ENCODE results near the gene TEKT2. TPM values are rescaled to one million over a fixed set of nuclear protein-coding genes. Genes with fewer than 3 reads are reported as not detected.

The TEKT2 gene
- total RNA-seq, 1 experiment from 2014 or later: not detected

GRCh38 chr1:36128126-36128904 lies 44.4 kb downstream of the TEKT2 start:
- H3K4me3 ChIP-seq (ENCODE audit: low read length): no peak overlapping the region
- no peak overlapping the region for H3K27ac ChIP-seq (ENCODE audit: low read length)
- DNase-seq: no peak
- ChIA-PET POLR2A (ENCODE audit: unreplicated experiment) (interaction anchor here (0.6 kb wide), 1 partner anchor 14 kb away, joined by 3 read pairs; no protein-coding TSS in a partner anchor), CTCF (no interaction called here)
- peaks cover 9% of the 10 kb centered on the region; the same call in 1 of the 2 replicates for H3K27me3 ChIP-seq (ENCODE audit: low read length)
- H4K20me1 ChIP-seq (ENCODE audit: low read length): no peaks in the 10 kb centered on the region
- no peaks in the 10 kb centered on the region for H3K9me2 ChIP-seq (replicated peaks; ENCODE audit: low read length)
- H3K9me3 ChIP-seq (ENCODE audit: low read length): no peaks in the 10 kb centered on the region
- no peak overlapping the region for H3K9ac ChIP-seq (ENCODE audit: low read length)
- H3K36me3 ChIP-seq (ENCODE audit: low read depth, low read length): no peaks in the 10 kb centered on the region
- intact Hi-C loops (cut with micrococcal nuclease): no loop called here
- no peaks in the 10 kb centered on the region for H3F3A ChIP-seq (ENCODE audit: low read length, unreplicated experiment)
- no TSS peak for BruUV-seq (replicated peaks)
- no peak overlapping the region for H3K4me2 ChIP-seq (ENCODE audit: low read length)
- no peak for TF ChIP-seq EZH2phosphoT487 (IDR thresholded peaks at IDR 0.05; ENCODE audit: borderline replicate concordance, low read length)
- no peak for TF ChIP-seq EZH2 (IDR thresholded peaks at IDR 0.05; ENCODE audit: low read length, unreplicated experiment)
- no peak for TF ChIP-seq CTCF (conservative IDR thresholded peaks at IDR 0.05; ENCODE audit: low read depth, low read length)
- H2AFZ ChIP-seq (ENCODE audit: low read length): no peak overlapping the region
- ATAC-seq: no peak
- no peaks in the 10 kb centered on the region for H3K79me2 ChIP-seq (ENCODE audit: low read length)
- peaks cover 4% of the 10 kb centered on the region for H3K4me1 ChIP-seq (ENCODE audit: insufficient read depth, low read length)

- Histone ChIP-seq H4K20me1 (ENCODE audit: low read length) (no peaks in the 10 kb centered on the region), H3K79me2 (ENCODE audit: low read length) (no peaks in the 10 kb centered on the region), H3K9ac (ENCODE audit: low read length) (no peak overlapping the region), H3K4me1 (ENCODE audit: insufficient read depth, low read length) (peaks cover 9% of the 10 kb centered on the region), H3K27me3 (ENCODE audit: low read length) (peaks cover 9% of the 10 kb centered on the region; the same call in 1 of the 2 replicates), H3K4me2 (ENCODE audit: low read length) (no peak overlapping the region), H3K9me2 (replicated peaks; ENCODE audit: low read length) (no peaks in the 10 kb centered on the region), H3K9me3 (ENCODE audit: low read length) (no peaks in the 10 kb centered on the region), H3K4me3 (ENCODE audit: low read length) (no peak overlapping the region), H3K27ac (ENCODE audit: low read length) (no peak overlapping the region), H3F3A (ENCODE audit: low read length, unreplicated experiment) (no peaks in the 10 kb centered on the region), H2AFZ (ENCODE audit: low read length) (no peak overlapping the region), H3K36me3 (ENCODE audit: low read depth, low read length) (no peaks in the 10 kb centered on the region)
- ChIA-PET POLR2A (ENCODE audit: unreplicated experiment) (no interaction called here), CTCF (no interaction called here)
- intact Hi-C loops (cut with micrococcal nuclease): no loop called here
- BruUV-seq (replicated peaks): no TSS peak
- no peak for ATAC-seq
- DNase-seq: no peak
- TF ChIP-seq EZH2 (IDR thresholded peaks at IDR 0.05; ENCODE audit: low read length, unreplicated experiment) (no peak), EZH2phosphoT487 (IDR thresholded peaks at IDR 0.05; ENCODE audit: borderline replicate concordance, low read length) (no peak), CTCF (conservative IDR thresholded peaks at IDR 0.05; ENCODE audit: low read depth, low read length) (no peak)
Observed at GRCh38 chr1:36128905-36129206, 45.0 kb downstream of the TEKT2 start.

GRCh38 chr1:36132029-36132428 lies 48.1 kb downstream of the TEKT2 start:
- Histone ChIP-seq H3K4me1 (ENCODE audit: insufficient read depth, low read length) (peaks cover 40% of the 10 kb centered on the region), H3K27me3 (ENCODE audit: low read length) (no peaks in the 10 kb centered on the region), H3K36me3 (ENCODE audit: low read depth, low read length) (peaks cover 8% of the 10 kb centered on the region; the same call in 1 of the 2 replicates), H3K9ac (ENCODE audit: low read length) (no peak overlapping the region), H3K4me2 (ENCODE audit: low read length) (no peak overlapping the region), H2AFZ (ENCODE audit: low read length) (no peak overlapping the region), H3K4me3 (ENCODE audit: low read length) (no peak overlapping the region), H3K27ac (ENCODE audit: low read length) (no peak overlapping the region), H3K79me2 (ENCODE audit: low read length) (no peaks in the 10 kb centered on the region), H3K9me3 (ENCODE audit: low read length) (no peaks in the 10 kb centered on the region), H3K9me2 (replicated peaks; ENCODE audit: low read length) (no peaks in the 10 kb centered on the region), H3F3A (ENCODE audit: low read length, unreplicated experiment) (peaks cover 5% of the 10 kb centered on the region), H4K20me1 (ENCODE audit: low read length) (no peaks in the 10 kb centered on the region)
- ATAC-seq: no peak
- ChIA-PET POLR2A (ENCODE audit: unreplicated experiment) (no interaction called here), CTCF (no interaction called here)
- DNase-seq: no peak
- TF ChIP-seq CTCF (conservative IDR thresholded peaks at IDR 0.05; ENCODE audit: low read depth, low read length): no peak
- TF ChIP-seq EZH2 (IDR thresholded peaks at IDR 0.05; ENCODE audit: low read length, unreplicated experiment): no peak
- no peak for TF ChIP-seq EZH2phosphoT487 (IDR thresholded peaks at IDR 0.05; ENCODE audit: borderline replicate concordance, low read length)
- intact Hi-C loops (cut with micrococcal nuclease): no loop called here
- no TSS peak for BruUV-seq (replicated peaks)

Data from PC-3 (cell line).